ENCODE measurements around the gene CNKSR3.

Gene CNKSR3

DNA sequence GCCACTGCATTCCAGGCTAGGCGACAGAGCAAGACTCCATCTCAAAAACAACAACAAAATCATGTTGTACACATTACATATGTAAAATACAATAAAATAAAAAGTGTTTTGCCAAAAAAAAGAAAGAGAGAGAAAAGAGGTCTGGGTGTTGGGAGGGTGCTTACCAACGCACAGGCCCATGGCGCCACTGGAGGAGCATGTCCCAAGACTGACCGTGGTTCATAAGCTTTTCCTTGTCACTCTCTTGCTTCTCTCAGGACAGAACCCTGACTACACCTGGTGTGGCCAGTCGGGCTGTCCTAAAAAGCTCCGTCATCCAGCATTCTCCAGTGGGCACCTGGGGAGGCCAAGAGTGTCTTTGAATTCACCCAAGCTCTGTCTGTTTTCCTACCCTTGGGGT is 48.0 kb upstream of the CNKSR3 start:
- no peak for ATAC-seq

GRCh38 chr6:154555073-154555677 is 44.7 kb upstream of the CNKSR3 start:
- ATAC-seq, result peak; percentile 97
- TF ChIP-seq ZFP3 (CRISPR knock-in tag; IDR thresholded peaks at IDR 0.05) (no peak), TCF4 (CRISPR knock-in tag; IDR thresholded peaks at IDR 0.05; ENCODE audit: borderline replicate concordance) (no peak), ZNF8 (CRISPR knock-in tag; IDR thresholded peaks at IDR 0.05) (no peak), CSDC2 (CRISPR knock-in tag; IDR thresholded peaks at IDR 0.05) (no peak), OSR1 (CRISPR knock-in tag; IDR thresholded peaks at IDR 0.05) (no peak), CREB5 (CRISPR knock-in tag; IDR thresholded peaks at IDR 0.05; ENCODE audit: low read depth) (peak; percentile 73; the same call in 1 of the 2 replicates), ZNF70 (CRISPR knock-in tag; IDR thresholded peaks at IDR 0.05) (no peak), ZNF565 (CRISPR knock-in tag; conservative IDR thresholded peaks at IDR 0.05; ENCODE audit: low read depth) (no peak)

More for the DNA sequence above, 48.0 kb upstream of the CNKSR3 start:
- TF ChIP-seq ESRRG (CRISPR knock-in tag; IDR thresholded peaks at IDR 0.05) (no peak), CSDC2 (CRISPR knock-in tag; IDR thresholded peaks at IDR 0.05) (no peak), RARB (CRISPR knock-in tag; IDR thresholded peaks at IDR 0.05) (no peak), ZFP3 (CRISPR knock-in tag; IDR thresholded peaks at IDR 0.05) (no peak), ZNF8 (CRISPR knock-in tag; IDR thresholded peaks at IDR 0.05) (no peak), PPARA (CRISPR knock-in tag; IDR thresholded peaks at IDR 0.05; ENCODE audit: borderline replicate concordance) (no peak), ARNTL (CRISPR knock-in tag; IDR thresholded peaks at IDR 0.05; ENCODE audit: borderline replicate concordance, low read depth) (no peak), SNAI2 (CRISPR knock-in tag; IDR thresholded peaks at IDR 0.05) (no peak)
- TF ChIP-seq, protein P1, sequence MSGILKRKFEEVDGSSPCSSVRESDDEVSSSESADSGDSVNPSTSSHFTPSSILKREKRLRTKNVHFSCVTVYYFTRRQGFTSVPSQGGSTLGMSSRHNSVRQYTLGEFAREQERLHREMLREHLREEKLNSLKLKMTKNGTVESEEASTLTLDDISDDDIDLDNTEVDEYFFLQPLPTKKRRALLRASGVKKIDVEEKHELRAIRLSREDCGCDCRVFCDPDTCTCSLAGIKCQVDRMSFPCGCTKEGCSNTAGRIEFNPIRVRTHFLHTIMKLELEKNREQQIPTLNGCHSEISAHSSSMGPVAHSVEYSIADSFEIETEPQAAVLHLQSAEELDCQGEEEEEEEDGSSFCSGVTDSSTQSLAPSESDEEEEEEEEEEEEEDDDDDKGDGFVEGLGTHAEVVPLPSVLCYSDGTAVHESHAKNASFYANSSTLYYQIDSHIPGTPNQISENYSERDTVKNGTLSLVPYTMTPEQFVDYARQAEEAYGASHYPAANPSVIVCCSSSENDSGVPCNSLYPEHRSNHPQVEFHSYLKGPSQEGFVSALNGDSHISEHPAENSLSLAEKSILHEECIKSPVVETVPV (CRISPR knock-in tag; IDR thresholded peaks at IDR 0.05), result no peak

GRCh38 chr6:154554491-154554890 is 44.0 kb upstream of the CNKSR3 start:
- peak; percentile 20; the same call in 2 of the 3 replicates for ATAC-seq
- TF ChIP-seq, protein P2, sequence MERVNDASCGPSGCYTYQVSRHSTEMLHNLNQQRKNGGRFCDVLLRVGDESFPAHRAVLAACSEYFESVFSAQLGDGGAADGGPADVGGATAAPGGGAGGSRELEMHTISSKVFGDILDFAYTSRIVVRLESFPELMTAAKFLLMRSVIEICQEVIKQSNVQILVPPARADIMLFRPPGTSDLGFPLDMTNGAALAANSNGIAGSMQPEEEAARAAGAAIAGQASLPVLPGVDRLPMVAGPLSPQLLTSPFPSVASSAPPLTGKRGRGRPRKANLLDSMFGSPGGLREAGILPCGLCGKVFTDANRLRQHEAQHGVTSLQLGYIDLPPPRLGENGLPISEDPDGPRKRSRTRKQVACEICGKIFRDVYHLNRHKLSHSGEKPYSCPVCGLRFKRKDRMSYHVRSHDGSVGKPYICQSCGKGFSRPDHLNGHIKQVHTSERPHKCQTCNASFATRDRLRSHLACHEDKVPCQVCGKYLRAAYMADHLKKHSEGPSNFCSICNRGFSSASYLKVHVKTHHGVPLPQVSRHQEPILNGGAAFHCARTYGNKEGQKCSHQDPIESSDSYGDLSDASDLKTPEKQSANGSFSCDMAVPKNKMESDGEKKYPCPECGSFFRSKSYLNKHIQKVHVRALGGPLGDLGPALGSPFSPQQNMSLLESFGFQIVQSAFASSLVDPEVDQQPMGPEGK (CRISPR knock-in tag; IDR thresholded peaks at IDR 0.05; ENCODE audit: borderline replicate concordance), result no peak
- no peak for TF ChIP-seq PPARA (CRISPR knock-in tag; IDR thresholded peaks at IDR 0.05; ENCODE audit: borderline replicate concordance)
- no peak for TF ChIP-seq GLIS3 (CRISPR knock-in tag; IDR thresholded peaks at IDR 0.05)
- no peak for TF ChIP-seq ZFP3 (CRISPR knock-in tag; IDR thresholded peaks at IDR 0.05)
- TF ChIP-seq CREB5 (CRISPR knock-in tag; IDR thresholded peaks at IDR 0.05; ENCODE audit: low read depth), result no peak

GRCh38 chr6:154550779-154551178 is 40.3 kb upstream of the CNKSR3 start:
- ATAC-seq, result no peak
- TF ChIP-seq, protein P1 (CRISPR knock-in tag; IDR thresholded peaks at IDR 0.05), result no peak
- no peak for TF ChIP-seq ZFP30 (CRISPR knock-in tag; IDR thresholded peaks at IDR 0.05)
- TF ChIP-seq, protein P3, sequence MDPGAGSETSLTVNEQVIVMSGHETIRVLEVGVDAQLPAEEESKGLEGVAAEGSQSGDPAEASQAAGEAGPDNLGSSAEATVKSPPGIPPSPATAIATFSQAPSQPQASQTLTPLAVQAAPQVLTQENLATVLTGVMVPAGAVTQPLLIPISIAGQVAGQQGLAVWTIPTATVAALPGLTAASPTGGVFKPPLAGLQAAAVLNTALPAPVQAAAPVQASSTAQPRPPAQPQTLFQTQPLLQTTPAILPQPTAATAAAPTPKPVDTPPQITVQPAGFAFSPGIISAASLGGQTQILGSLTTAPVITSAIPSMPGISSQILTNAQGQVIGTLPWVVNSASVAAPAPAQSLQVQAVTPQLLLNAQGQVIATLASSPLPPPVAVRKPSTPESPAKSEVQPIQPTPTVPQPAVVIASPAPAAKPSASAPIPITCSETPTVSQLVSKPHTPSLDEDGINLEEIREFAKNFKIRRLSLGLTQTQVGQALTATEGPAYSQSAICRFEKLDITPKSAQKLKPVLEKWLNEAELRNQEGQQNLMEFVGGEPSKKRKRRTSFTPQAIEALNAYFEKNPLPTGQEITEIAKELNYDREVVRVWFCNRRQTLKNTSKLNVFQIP (CRISPR knock-in tag; IDR thresholded peaks at IDR 0.05; ENCODE audit: borderline replicate concordance, low read depth), result no peak
- no peak for TF ChIP-seq ZNF70 (CRISPR knock-in tag; IDR thresholded peaks at IDR 0.05)
- no peak for TF ChIP-seq ARNTL (CRISPR knock-in tag; IDR thresholded peaks at IDR 0.05; ENCODE audit: borderline replicate concordance, low read depth)
- TF ChIP-seq GLIS3 (CRISPR knock-in tag; IDR thresholded peaks at IDR 0.05), result no peak
- TF ChIP-seq ZC3H10 (CRISPR knock-in tag; IDR thresholded peaks at IDR 0.05), result no peak

Measured in SK-N-SH treated with all-trans-retinoic acid at 6 μM for 48 hours (cell line).